H9 (cell line): ENCODE results near the gene PPP1R12A. TPM values are rescaled to one million over a fixed set of nuclear protein-coding genes. Genes with fewer than 3 reads are reported as not detected.

Experiments used
- DNase-seq: peaks from one replicate; pipeline ENCODE4 v3.0.0-alpha.2; 2017
- H2AFZ ChIP-seq: one replicate; pipeline ENCODE4 v1.6.1; 2013; ENCODE audit warnings: mild to moderate bottlenecking, low read length, control low read depth, moderate library complexity
- H2AK5ac ChIP-seq: 2 replicates; pipeline ENCODE4 v1.6.1; 2013; ENCODE audit warnings: low read length, control low read depth, mixed read lengths; ENCODE audit not compliant: insufficient read length
- H2BK120ac ChIP-seq: one replicate; pipeline ENCODE4 v1.6.1; 2013; ENCODE audit warnings: low read depth, mild to moderate bottlenecking, low read length, control low read depth, inconsistent platforms; ENCODE audit not compliant: poor library complexity, severe bottlenecking
- H2BK12ac ChIP-seq: 2 replicates; pipeline ENCODE4 v1.6.1; 2013; ENCODE audit warnings: low read length, control low read depth, mixed read lengths, low read depth; ENCODE audit not compliant: insufficient read length
- H2BK15ac ChIP-seq: 2 replicates; pipeline ENCODE4 v1.6.1; 2013; ENCODE audit warnings: low read depth, low read length, control low read depth
- H2BK20ac ChIP-seq: one replicate; pipeline ENCODE4 v1.6.1; 2013; ENCODE audit warnings: low read depth, mild to moderate bottlenecking, low read length, control low read depth, inconsistent platforms; ENCODE audit not compliant: poor library complexity, severe bottlenecking
- H2BK5ac ChIP-seq: 2 replicates; pipeline ENCODE4 v1.6.1; 2013; ENCODE audit warnings: low read length, control low read depth, mixed read lengths; ENCODE audit not compliant: insufficient read length
- H3K14ac ChIP-seq: 2 replicates; pipeline ENCODE4 v1.6.1; 2013; ENCODE audit warnings: low read length, control low read depth; ENCODE audit not compliant: insufficient read depth
- H3K18ac ChIP-seq: 2 replicates; pipeline ENCODE4 v1.6.1; 2013; ENCODE audit warnings: low read depth, mild to moderate bottlenecking, mixed read lengths, low read length, control low read depth; ENCODE audit not compliant: insufficient read length
- H3K23ac ChIP-seq: 2 replicates; pipeline ENCODE4 v1.6.1; 2013; ENCODE audit warnings: low read length, control low read depth, mixed read lengths, low read depth; ENCODE audit not compliant: insufficient read length
- H3K23me2 ChIP-seq: 2 replicates; pipeline ENCODE4 v1.6.1; 2013; ENCODE audit warnings: low read depth, mild to moderate bottlenecking, mixed read lengths, low read length, control low read depth; ENCODE audit not compliant: insufficient read length, poor library complexity, severe bottlenecking
- H3K27ac ChIP-seq: 2 replicates; pipeline ENCODE4 v1.5.1; 2013; ENCODE audit warnings: low read length, control low read depth, mixed read lengths, low read depth; ENCODE audit not compliant: insufficient read length
- H3K27me3 ChIP-seq: 2 replicates; pipeline ENCODE4 v1.6.1; 2013; ENCODE audit warnings: low read length, control low read depth, inconsistent platforms; ENCODE audit not compliant: insufficient read depth
- H3K4ac ChIP-seq: 2 replicates; pipeline ENCODE4 v1.6.1; 2013; ENCODE audit warnings: low read depth, mild to moderate bottlenecking, control low read depth, inconsistent platforms, low read length, moderate library complexity
- H3K4me1 ChIP-seq: 2 replicates; pipeline ENCODE4 v1.6.1; 2013; ENCODE audit warnings: low read length, control low read depth, inconsistent platforms; ENCODE audit not compliant: insufficient read depth
- H3K4me2 ChIP-seq: 2 replicates; pipeline ENCODE4 v1.6.1; 2013; ENCODE audit warnings: low read length, control low read depth, mixed read lengths; ENCODE audit not compliant: insufficient read length, insufficient read depth
- H3K56ac ChIP-seq: 2 replicates; pipeline ENCODE4 v1.6.1; 2013; ENCODE audit warnings: low read depth, mild to moderate bottlenecking, mixed read lengths, low read length, control low read depth; ENCODE audit not compliant: insufficient read length
- H3K79me1 ChIP-seq: 2 replicates; pipeline ENCODE4 v1.6.1; 2013; ENCODE audit warnings: low read depth, mild to moderate bottlenecking, moderate library complexity, low read length, control low read depth, inconsistent platforms; ENCODE audit not compliant: insufficient read depth, poor library complexity, severe bottlenecking
- H3K79me2 ChIP-seq: 2 replicates; pipeline ENCODE4 v1.6.1; 2013; ENCODE audit warnings: low read length, control low read depth, inconsistent platforms; ENCODE audit not compliant: insufficient read depth
- H3K9ac ChIP-seq: 2 replicates; pipeline ENCODE4 v1.6.1; 2013; ENCODE audit warnings: low read length, control low read depth, mixed read lengths; ENCODE audit not compliant: insufficient read length; ENCODE audit errors: extremely low read depth
- H3K9me3 ChIP-seq: one replicate; pipeline ENCODE4 v1.6.1; 2013; ENCODE audit warnings: low read depth, low read length, inconsistent platforms; ENCODE audit not compliant: control insufficient read depth
- H3T11ph ChIP-seq: one replicate; pipeline ENCODE4 v1.6.1; 2013; ENCODE audit warnings: mild to moderate bottlenecking, low read length, control low read depth, inconsistent platforms
- H4K20me1 ChIP-seq: one replicate; pipeline ENCODE4 v1.6.1; 2013; ENCODE audit not compliant: control insufficient read depth, insufficient read length, insufficient read depth
- H4K5ac ChIP-seq: 2 replicates; pipeline ENCODE4 v1.6.1; 2013; ENCODE audit warnings: low read depth, mild to moderate bottlenecking, mixed read lengths, low read length, control low read depth; ENCODE audit not compliant: insufficient read length
- H4K8ac ChIP-seq: replicated peaks from 2 replicates; pipeline ENCODE4 v1.6.1; 2013; ENCODE audit warnings: low read length, control low read depth, mixed read lengths, low read depth; ENCODE audit not compliant: insufficient read length
- H4K91ac ChIP-seq: 2 replicates; pipeline ENCODE4 v1.6.1; 2013; ENCODE audit warnings: low read depth, mild to moderate bottlenecking, moderate library complexity, mixed read lengths, low read length, control low read depth; ENCODE audit not compliant: insufficient read length
- H3K27ac Mint-ChIP-seq, 3 experiments: 2 replicates in 2 of 3; 3 replicates in 1 of 3; pipeline ENCODE4 v1.8.0; 2020 to 2021; ENCODE audit warnings: mixed read lengths in 3 of 3, mild to moderate bottlenecking in 1 of 3, moderate library complexity in 1 of 3
- H3K27me3 Mint-ChIP-seq: 2 replicates; pipeline ENCODE4 v1.8.0; 2021; ENCODE audit warnings: low read depth, mild to moderate bottlenecking, moderate library complexity, mixed read lengths
- H3K36me3 Mint-ChIP-seq, 3 experiments: 2 replicates in 2 of 3; 3 replicates in 1 of 3; pipeline ENCODE4 v1.8.0; 2020 to 2021; ENCODE audit warnings: low read depth in 3 of 3, mixed read lengths in 3 of 3; ENCODE audit not compliant: insufficient read depth in 1 of 3
- H3K4me1 Mint-ChIP-seq, 2 experiments: 2 replicates each; pipeline ENCODE4 v1.8.0; 2020; ENCODE audit warnings: mixed read lengths in 2 of 2
- H3K4me3 Mint-ChIP-seq, 2 experiments: 2 replicates in 1 of 2; 3 replicates in 1 of 2; pipeline ENCODE4 v1.8.0; 2020 to 2021; ENCODE audit warnings: mild to moderate bottlenecking in 2 of 2, mixed read lengths in 2 of 2, moderate library complexity in 1 of 2
- H3K9me3 Mint-ChIP-seq, 2 experiments: 2 replicates in 1 of 2; 3 replicates in 1 of 2; pipeline ENCODE4 v1.8.0; 2020; ENCODE audit warnings: mild to moderate bottlenecking in 2 of 2, mixed read lengths in 2 of 2, moderate library complexity in 1 of 2
- CTCF ChIP-seq: fragments of 200-600 bp; sonication (generic); conservative IDR thresholded peaks from 3 replicates; pipeline ENCODE4 v1.8.0; 2021; ENCODE audit warnings: antibody characterized with exemption, mild to moderate bottlenecking
- WGBS: extraction: QIAGEN DNeasy Blood & Tissue Kit; methylation state at CpG from one replicate; pipeline ENCODE4 v1.1.7; 2013; ENCODE audit warnings: missing lambda C conversion rate, low lambda C conversion rate, mixed read lengths; ENCODE audit not compliant: insufficient read length; ENCODE audit errors: extremely low coverage; 5-methylcytosine and 5-hydroxymethylcytosine counted together
- total RNA-seq: library from RNA; stranded (reverse); gene quantifications from 2 replicates; pipeline ENCODE4 v1.2.1, GENCODE V29; 2021

PPP1R12A gene
- total RNA-seq, 1 experiment from 2014 or later: 93.5 TPM

DNA sequence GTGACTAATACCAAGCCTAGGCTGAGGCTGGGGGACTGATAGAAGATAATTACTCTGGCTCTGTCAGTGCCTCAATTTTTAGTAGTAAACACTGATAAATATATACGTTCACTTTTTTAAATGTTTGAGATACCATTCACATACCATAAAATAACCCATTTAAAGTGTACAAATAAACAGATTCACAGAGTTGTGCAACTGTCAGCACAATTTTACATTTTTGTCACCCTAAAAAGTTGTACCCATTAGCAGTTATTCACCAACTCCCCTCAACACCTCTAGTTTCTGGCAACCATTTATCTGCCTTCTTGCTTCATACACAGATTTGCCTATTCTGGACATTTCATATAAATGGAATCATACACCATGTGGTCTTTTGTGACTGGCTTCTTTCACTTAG is 15.1 kb downstream of the PPP1R12A start:
- H3K23me2 ChIP-seq: no peaks in the 10 kb centered on the region
- H2BK120ac ChIP-seq: no peak overlapping the region
- no peaks in the 10 kb centered on the region; a peak in 1 of 7 replicates for H3K36me3 Mint-ChIP-seq
- no peak for TF ChIP-seq CTCF
- H2BK20ac ChIP-seq: no peak overlapping the region
- H2AK5ac ChIP-seq: no peak overlapping the region
- H3K4me2 ChIP-seq: no peak overlapping the region
- no peak overlapping the region for H3T11ph ChIP-seq
- H3K9me3 ChIP-seq: no peaks in the 10 kb centered on the region
- no CpG with 5 or more reads among the region's 1 CpG for whole genome bisulfite sequencing
- no peaks in the 10 kb centered on the region for H4K20me1 ChIP-seq
- peaks cover 34% of the 10 kb centered on the region; the same call in 1 of the 2 replicates for H3K79me2 ChIP-seq
- no peak for DNase-seq
- no peak overlapping the region for H3K27ac Mint-ChIP-seq
- H3K27ac ChIP-seq: no peak overlapping the region
- H3K9ac ChIP-seq: no peak overlapping the region
- H3K18ac ChIP-seq: no peak overlapping the region
- no peak overlapping the region for H2AFZ ChIP-seq
- no peak overlapping the region for H4K8ac ChIP-seq
- no peak overlapping the region for H4K91ac ChIP-seq
- H3K4me1 ChIP-seq: no peaks in the 10 kb centered on the region; the same call in 1 of the 2 replicates
- no peak overlapping the region for H3K14ac ChIP-seq
- no peak overlapping the region for H3K4ac ChIP-seq
- no peak overlapping the region for H2BK12ac ChIP-seq
- no peaks in the 10 kb centered on the region for H3K9me3 Mint-ChIP-seq
- no peak overlapping the region for H2BK15ac ChIP-seq
- no peak overlapping the region for H2BK5ac ChIP-seq
- H3K27me3 ChIP-seq: no peaks in the 10 kb centered on the region
- no peak overlapping the region for H3K23ac ChIP-seq
- peaks cover 8% of the 10 kb centered on the region for H3K79me1 ChIP-seq
- H3K4me1 Mint-ChIP-seq: peaks cover 12 to 19% of the 10 kb centered on the region in 2 experiments
- H4K5ac ChIP-seq: no peak overlapping the region
- no peak overlapping the region for H3K56ac ChIP-seq
- no peak overlapping the region for H3K4me3 Mint-ChIP-seq
- H3K27me3 Mint-ChIP-seq: no peaks in the 10 kb centered on the region
